Breast epithelium (tissue), 4 donors: ENCODE results near the gene RYK. TPM values are rescaled to one million over a fixed set of nuclear protein-coding genes. Genes with fewer than 3 reads are reported as not detected.

Experiments
- DNase-seq, 2 donors: peaks; one replicate each; pipeline ENCODE4 v3.0.0-alpha.2; 2019; ENCODE audit warnings: low spot score in 2 of 2
- H3K27ac ChIP-seq, 2 donors: fragments of 200-600 bp; sonication (generic) in 1 of 2; one replicate each; pipeline ENCODE4 v1.5.1; 2016 to 2019; ENCODE audit warnings: mild to moderate bottlenecking in 1 of 2
- H3K27me3 ChIP-seq, 2 donors: fragments of 200-600 bp; sonication (generic) in 1 of 2; one replicate each; pipeline versions ENCODE4 v1.5.1 to v1.6.0; 2017 to 2019; ENCODE audit warnings: control low read depth in 1 of 2, mild to moderate bottlenecking in 1 of 2
- H3K36me3 ChIP-seq: fragments of 200-600 bp; one replicate; pipeline ENCODE4 v1.5.1; 2019
- H3K4me1 ChIP-seq, 2 donors: fragments of 200-600 bp; sonication (generic); one replicate each; pipeline ENCODE4 v1.5.1; 2016 to 2019; ENCODE audit warnings: control low read depth in 1 of 2
- H3K4me3 ChIP-seq, 3 donors: fragments of 200-600 bp; sonication (generic); 1 replicate in 2 of 3; 2 replicates in 1 of 3; pipeline ENCODE4 v1.5.1; 2016 to 2019; ENCODE audit warnings: mild to moderate bottlenecking in 3 of 3, moderate library complexity in 2 of 3
- H3K9me3 ChIP-seq, 2 donors: fragments of 200-600 bp; sonication (generic) in 1 of 2; one replicate each; pipeline ENCODE4 v1.5.1; 2016 to 2019; ENCODE audit warnings: control low read depth in 1 of 2
- POLR2A ChIP-seq: fragments of 450-650 bp; IDR thresholded peaks from one replicate; pipeline ENCODE4 v1.6.1; 2016; ENCODE audit warnings: antibody characterized with exemption, mild to moderate bottlenecking, moderate library complexity
- POLR2AphosphoS5 ChIP-seq, 3 donors: sonication (generic); formaldehyde crosslinking; IDR thresholded peaks; one replicate each; pipeline ENCODE4 v1.6.1; 2017; ENCODE audit warnings: antibody characterized with exemption in 3 of 3
- intact Hi-C: fragments of 100-400 bp; cut with DNase I; formaldehyde crosslinking; loops from one replicate; pipeline ENCODE4 v1.15.1; 2023; ENCODE audit warnings: low total_unique reads
- total RNA-seq, 3 donors: library from RNA; depleted of rRNA; stranded (reverse); fragments of >200 nt; gene quantifications; one replicate each; pipeline ENCODE4 v1.1.0, GENCODE V29; 2016
- TF ChIP-seq, protein P1 (sequence below), 3 donors: fragments of 450-650 bp; IDR thresholded peaks; one replicate each; pipeline ENCODE4 v1.5.1; 2016 to 2017; ENCODE audit warnings: antibody characterized with exemption in 3 of 3, mild to moderate bottlenecking in 3 of 3, moderate library complexity in 3 of 3

RYK gene
- total RNA-seq: 100 to 1,000 TPM in 2 of 3 donors, 10 to 100 TPM in 1; 77.9 to 153 (median 150) TPM

DNA sequence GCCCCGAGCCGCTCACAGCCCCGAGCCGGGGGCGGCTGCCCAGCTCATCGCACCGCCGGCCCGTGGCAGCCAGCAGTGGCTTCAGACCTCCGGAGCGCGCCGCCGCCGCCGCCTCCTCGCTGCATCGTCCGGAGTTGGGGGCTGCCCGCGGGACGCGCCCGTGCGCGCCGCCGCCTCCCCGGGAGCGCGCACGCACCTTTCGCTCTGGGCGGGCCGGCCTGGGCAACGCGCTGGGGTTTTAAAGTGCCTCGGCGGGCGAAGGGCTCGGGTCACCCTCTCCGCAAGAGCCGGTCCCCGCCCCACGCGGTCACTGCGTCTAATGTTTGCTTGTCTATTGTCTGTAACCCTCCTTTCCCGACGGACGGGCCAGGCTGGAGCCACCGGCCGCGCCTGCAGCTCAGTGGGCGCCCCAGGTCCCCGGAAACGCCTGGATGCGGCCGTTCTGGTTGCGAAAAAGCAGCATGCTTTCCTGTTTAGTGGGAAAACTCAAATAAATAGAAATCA, at the start of gene RYK:
RYK (minus strand) TSS at position 143 of the 504 bp plus-strand sequence. CDS start 205 bp downstream, outside the sequence.
- DNase-seq: peak; percentile 54 to 76
- no peaks in the 10 kb centered on the region for H3K36me3 ChIP-seq
- H3K27me3 ChIP-seq: no peaks in the 10 kb centered on the region
- H3K4me3 ChIP-seq: peak within 1 kb of the TSS; percentile 82 to 99 (median 85)
- peaks cover 0 to 6% of the 10 kb centered on the region in 2 donors for H3K4me1 ChIP-seq
- H3K9me3 ChIP-seq: no peaks in the 10 kb centered on the region
- TF ChIP-seq POLR2AphosphoS5 (IDR thresholded peaks at IDR 0.05): peak; percentile 35 to 73 (median 68)
- peak; percentile 43 for TF ChIP-seq POLR2A
- TF ChIP-seq, protein P1, sequence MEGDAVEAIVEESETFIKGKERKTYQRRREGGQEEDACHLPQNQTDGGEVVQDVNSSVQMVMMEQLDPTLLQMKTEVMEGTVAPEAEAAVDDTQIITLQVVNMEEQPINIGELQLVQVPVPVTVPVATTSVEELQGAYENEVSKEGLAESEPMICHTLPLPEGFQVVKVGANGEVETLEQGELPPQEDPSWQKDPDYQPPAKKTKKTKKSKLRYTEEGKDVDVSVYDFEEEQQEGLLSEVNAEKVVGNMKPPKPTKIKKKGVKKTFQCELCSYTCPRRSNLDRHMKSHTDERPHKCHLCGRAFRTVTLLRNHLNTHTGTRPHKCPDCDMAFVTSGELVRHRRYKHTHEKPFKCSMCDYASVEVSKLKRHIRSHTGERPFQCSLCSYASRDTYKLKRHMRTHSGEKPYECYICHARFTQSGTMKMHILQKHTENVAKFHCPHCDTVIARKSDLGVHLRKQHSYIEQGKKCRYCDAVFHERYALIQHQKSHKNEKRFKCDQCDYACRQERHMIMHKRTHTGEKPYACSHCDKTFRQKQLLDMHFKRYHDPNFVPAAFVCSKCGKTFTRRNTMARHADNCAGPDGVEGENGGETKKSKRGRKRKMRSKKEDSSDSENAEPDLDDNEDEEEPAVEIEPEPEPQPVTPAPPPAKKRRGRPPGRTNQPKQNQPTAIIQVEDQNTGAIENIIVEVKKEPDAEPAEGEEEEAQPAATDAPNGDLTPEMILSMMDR (IDR thresholded peaks at IDR 0.05): no peak
- intact Hi-C loops: no loop called here
- H3K27ac ChIP-seq: peak within 1 kb of the TSS; percentile 92 to 99

DNA sequence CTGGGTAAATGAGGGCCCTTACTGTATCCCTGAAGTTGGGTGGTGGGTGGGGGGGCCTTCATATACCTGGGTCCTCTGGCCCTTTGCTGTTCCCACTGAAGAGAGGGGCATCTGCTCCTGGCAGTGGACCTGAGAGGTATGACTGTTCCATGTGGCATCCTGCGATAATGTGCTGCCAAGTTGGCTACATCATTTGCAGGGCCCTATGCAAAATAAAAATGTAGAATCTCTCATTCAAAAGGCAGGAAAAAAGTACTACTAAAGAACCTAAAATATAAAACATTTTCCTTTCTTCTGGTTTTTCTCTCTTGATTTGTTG, 49.2 kb upstream of the RYK start:
- H3K27me3 ChIP-seq: no peaks in the 10 kb centered on the region
- DNase-seq: no peak

DNA sequence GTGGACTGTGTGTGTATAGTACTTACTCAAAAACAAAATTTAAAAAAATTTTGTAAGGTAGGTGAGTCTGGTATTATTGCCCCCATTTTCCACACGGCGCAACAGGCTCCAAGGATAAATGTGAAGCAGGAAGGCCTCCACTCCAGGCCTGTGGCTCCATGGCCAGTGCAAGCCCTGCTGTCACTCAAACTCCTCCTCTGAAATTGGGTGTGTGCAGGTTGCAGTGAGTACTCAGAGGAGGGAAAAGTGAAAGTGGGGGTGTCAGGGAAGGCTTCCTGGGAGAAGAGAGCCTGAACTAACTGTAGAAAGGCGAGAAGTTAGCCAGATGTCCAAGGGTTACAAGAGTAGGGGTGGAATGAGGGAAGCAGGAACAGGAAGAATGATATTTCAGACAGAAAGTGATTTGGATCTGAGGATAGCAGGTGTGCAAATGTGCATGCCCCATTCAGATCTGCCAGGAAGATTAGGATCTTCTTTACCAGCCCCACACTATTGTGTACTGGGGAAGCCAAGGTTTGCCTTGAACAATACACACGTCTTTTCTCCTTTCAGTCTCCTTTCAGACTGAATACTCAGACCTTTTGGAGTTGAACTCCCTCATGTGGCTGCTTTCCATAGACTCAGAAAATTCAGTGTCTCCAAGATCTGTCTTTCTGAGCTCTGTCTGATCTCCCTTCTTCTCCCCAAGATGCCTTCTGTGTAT, 48.7 kb upstream of the RYK start:
- H3K27me3 ChIP-seq: no peaks in the 10 kb centered on the region
- no peak overlapping the region for H3K4me3 ChIP-seq
- no peaks in the 10 kb centered on the region for H3K9me3 ChIP-seq
- no peaks in the 10 kb centered on the region for H3K4me1 ChIP-seq
- no peaks in the 10 kb centered on the region for H3K36me3 ChIP-seq
- no peak for DNase-seq
- TF ChIP-seq POLR2AphosphoS5 (IDR thresholded peaks at IDR 0.05): no peak
- TF ChIP-seq, protein P1 (IDR thresholded peaks at IDR 0.05): peak in 2 of 3 donors; percentile 41 to 48
- H3K27ac ChIP-seq: peak overlapping the region; percentile 36 to 68
- intact Hi-C loops: no loop called here

More for the DNA sequence above, 49.2 kb upstream of the RYK start:
- Histone ChIP-seq H3K9me3 (no peaks in the 10 kb centered on the region), H3K36me3 (no peaks in the 10 kb centered on the region), H3K4me3 (no peak overlapping the region), H3K4me1 (no peaks in the 10 kb centered on the region), H3K27ac (peak overlapping the region; percentile 36 to 68)
- intact Hi-C loops: no loop called here
- no peak for TF ChIP-seq POLR2A
- TF ChIP-seq, protein P1 (IDR thresholded peaks at IDR 0.05): no peak
- TF ChIP-seq POLR2AphosphoS5 (IDR thresholded peaks at IDR 0.05): no peak

DNA sequence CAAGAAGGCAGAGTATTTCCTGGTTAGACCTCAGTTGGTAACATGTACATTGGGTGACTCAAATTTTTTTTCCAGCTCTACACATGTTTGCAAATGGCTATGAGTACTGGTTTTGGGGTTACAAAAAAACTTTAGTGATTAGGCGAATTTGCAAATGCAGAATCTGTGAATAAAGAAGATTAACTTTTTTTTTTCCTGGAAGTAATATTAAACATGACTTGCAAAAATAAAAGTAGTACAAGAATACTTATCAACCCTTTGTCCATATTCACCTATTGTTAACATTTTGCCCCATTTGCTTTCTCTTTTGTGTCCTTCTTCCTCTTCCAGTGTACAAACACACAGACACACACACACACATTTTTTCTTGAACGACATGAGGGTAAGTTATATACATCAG, 47.6 kb upstream of the RYK start:
- Histone ChIP-seq H3K27me3 (no peaks in the 10 kb centered on the region), H3K27ac (no peak overlapping the region), H3K4me1 (no peaks in the 10 kb centered on the region), H3K4me3 (no peak overlapping the region), H3K36me3 (no peaks in the 10 kb centered on the region), H3K9me3 (no peaks in the 10 kb centered on the region)
- TF ChIP-seq, protein P1 (IDR thresholded peaks at IDR 0.05): no peak
- TF ChIP-seq POLR2A (no peak), POLR2AphosphoS5 (IDR thresholded peaks at IDR 0.05) (no peak)
- intact Hi-C loops: no loop called here
- no peak for DNase-seq

DNA sequence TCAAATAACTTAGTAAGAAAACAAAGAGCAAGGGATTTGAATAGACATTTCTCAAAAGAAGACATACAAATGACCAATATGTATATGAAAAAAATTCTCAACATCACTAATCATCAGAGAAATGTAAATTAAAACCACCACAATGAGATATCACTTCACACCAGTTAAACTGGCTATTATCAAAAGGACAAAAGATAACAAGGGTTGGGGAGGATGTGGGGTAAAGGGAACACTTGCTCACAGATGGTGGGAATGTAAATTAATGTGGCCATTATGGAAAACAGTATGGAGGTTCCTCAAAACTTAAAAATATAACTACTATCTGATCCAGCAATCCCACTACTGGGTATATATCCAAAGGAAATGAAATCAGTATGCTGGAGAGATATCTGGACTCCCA, 46.0 kb upstream of the RYK start:
- Histone ChIP-seq H3K36me3 (no peaks in the 10 kb centered on the region), H3K4me1 (no peaks in the 10 kb centered on the region), H3K27ac (no peak overlapping the region), H3K9me3 (no peaks in the 10 kb centered on the region), H3K4me3 (no peak overlapping the region), H3K27me3 (no peaks in the 10 kb centered on the region)
- intact Hi-C loops: no loop called here
- no peak for TF ChIP-seq POLR2AphosphoS5 (IDR thresholded peaks at IDR 0.05)
- TF ChIP-seq, protein P1 (IDR thresholded peaks at IDR 0.05): no peak
- no peak for DNase-seq
